Retinal pigment epithelial cell (primary cell): ENCODE results near the gene ARL17A.
"Not testable (repeated sequence)": the region's sequence is repeated elsewhere in the genome, so short reads cannot be mapped to it uniquely, and the experiment has no call there.

ENCODE experiments used
- DNase-seq: peaks from one replicate; pipeline ENCODE4 v3.0.0-alpha.2; 2010; ENCODE audit warnings: low read depth
- H3K4me3 ChIP-seq: 2 replicates; pipeline ENCODE4 v1.5.1; 2011; ENCODE audit warnings: mild to moderate bottlenecking, low read length, control low read depth, moderate library complexity

The ARL17A gene

DNA sequence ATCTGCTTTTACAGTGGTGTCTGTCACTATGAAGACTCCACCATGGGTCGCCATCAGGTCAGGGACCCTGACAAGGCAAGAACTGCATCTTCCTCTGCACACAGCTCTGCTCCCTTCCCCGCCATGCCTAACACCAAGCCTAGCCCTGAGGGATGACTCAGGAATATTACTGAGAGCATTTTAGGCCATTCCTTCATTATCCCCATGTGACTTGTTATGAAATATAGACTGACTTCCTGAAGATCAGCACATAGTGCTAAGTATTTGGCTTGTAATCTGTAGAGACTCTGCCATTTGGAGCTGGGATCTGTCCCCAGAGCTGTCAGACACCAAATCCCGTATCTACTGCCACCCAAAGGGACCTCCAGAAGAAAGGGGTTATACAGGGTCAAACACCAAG lies 19.4 kb downstream of the ARL17A start:
- H3K4me3 ChIP-seq, DNase-seq: not testable (repeated sequence)

DNA sequence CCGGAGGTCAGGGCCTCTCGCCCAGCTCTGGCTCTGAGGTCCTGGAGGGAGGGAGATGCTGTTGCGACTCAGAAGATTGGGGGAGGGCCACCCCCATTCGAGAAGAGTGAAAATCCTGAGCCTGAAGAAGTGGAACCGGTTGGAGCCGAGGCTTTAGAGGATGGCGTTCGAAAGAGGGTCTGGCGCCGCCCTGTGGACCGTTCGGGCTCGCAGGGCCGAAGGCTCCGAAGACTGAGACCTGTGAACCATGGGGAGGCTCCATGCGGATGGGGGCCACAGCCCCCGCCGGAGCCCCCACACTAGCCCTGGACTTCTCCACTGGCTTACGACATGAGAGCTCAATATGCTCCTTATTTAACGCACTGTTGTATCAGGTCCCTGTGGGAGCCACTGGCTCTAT lies 20.3 kb downstream of the ARL17A start:
- not testable (repeated sequence) for DNase-seq, H3K4me3 ChIP-seq

DNA sequence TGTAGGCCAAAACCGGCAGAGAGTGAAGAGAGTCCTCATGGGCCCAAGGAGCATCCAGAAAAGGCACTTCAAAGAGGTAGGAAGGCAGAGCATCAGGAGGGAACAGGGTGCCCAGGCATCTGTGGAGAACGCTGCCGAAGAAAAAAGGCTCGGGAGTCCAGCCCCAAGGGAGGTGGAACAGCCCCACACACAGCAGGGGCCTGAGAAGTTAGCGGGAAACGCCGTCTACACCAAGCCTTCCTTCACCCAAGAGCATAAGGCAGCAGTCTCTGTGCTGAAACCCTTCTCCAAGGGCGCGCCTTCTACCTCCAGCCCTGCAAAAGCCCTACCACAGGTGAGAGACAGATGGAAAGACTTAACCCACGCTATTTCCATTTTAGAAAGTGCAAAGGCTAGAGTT lies 30.9 kb downstream of the ARL17A start:
- not testable (repeated sequence) for H3K4me3 ChIP-seq, DNase-seq

DNA sequence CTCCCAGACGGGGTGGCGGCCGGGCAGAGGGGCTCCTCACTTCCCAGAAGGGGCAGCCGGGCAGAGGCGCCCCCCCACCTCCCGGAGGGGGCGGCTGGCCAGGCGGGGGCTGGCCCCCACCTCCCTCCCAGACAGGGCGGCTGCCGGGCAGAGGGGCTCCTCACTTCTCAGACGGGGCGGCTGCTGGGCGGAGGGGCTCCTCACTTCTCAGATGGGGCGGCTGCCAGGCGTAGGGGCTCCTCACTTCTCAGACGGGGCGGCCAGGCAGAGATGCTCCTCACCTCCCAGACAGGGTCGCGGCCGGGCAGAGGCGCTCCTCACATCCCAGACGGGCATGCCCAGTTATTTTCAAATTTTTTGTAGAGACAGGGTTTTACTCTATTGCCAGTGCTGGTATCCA lies 44.8 kb downstream of the ARL17A start:
- not testable (repeated sequence) for H3K4me3 ChIP-seq, DNase-seq

DNA sequence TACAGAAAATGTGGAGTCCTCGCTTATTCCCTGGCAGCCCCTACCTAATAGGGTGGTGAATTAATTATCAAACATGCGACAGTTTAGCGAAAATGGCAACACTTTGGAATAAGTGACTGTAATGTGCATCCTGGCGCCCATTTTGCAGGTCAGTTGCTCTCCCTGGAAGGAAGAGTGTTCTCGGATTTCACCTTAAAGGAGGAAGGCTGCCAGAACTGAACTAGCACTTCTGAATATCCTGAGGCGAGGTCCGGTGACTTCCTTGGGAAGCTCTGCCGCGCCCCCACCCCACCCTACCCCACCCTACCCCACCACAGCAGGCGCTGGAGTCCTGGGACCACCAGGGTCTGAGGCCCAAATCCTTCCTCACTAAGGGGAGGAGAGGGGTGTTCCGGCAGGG lies 67.3 kb downstream of the ARL17A start, which contains the start of gene LRRC37A2:
TSS of gene LRRC37A2 (plus strand) at position 301 of the 400 bp plus-strand sequence. CDS start 245 bp downstream, outside the sequence.
- DNase-seq, H3K4me3 ChIP-seq: not testable (repeated sequence)

DNA sequence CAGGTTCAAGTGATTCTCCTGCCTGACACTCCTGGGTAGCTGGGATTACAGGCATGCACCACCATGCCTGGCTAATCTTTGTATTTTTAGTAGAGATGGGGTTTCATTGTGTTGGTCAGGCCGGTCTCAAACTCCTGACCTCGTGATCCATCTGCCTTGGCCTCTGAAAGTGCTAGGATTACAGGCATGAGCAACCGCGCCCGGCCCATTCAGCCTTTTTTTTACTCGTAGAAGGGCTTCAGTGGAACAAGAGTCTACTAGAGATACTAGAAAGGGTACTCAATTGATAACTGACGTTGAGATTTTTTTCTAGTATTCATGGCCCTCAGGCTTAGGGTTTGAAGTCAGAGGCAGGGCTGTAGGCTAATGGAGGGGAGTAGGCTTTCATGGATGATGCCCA lies 73.6 kb downstream of the ARL17A start:
- not testable (repeated sequence) for H3K4me3 ChIP-seq, DNase-seq

DNA sequence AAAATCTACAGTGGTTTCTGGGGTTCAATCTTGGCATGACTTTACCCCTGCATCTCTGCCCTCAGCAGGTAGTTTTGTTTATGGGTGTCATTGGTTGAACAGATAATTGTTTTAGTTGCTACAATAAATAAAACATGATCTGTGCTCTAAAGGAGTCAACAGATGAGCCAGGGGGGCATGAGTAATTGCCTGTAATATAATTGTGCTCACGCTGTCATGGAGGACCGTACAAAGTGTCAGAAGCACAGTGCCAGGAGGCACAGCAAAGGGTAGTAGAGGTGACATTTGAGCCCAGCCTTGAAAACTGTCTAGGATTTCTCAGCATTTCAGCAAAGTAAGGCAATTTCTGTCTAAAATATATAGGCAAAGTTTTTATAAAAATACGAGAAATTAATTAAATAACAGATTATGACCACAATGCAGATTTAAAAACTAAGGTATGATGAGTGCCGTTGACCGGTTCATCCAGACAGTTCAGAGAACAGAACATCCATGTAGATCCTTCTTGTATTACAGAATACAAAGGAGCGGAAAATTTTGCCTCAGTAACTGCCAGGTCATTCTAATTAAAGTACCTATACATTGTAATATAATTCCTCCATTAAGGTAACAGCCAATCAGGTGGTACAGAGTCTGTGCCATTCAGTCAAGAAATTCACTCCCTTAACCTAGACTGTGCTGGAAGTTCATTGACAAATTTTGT lies 79.9 kb downstream of the ARL17A start:
- not testable (repeated sequence) for DNase-seq

DNA sequence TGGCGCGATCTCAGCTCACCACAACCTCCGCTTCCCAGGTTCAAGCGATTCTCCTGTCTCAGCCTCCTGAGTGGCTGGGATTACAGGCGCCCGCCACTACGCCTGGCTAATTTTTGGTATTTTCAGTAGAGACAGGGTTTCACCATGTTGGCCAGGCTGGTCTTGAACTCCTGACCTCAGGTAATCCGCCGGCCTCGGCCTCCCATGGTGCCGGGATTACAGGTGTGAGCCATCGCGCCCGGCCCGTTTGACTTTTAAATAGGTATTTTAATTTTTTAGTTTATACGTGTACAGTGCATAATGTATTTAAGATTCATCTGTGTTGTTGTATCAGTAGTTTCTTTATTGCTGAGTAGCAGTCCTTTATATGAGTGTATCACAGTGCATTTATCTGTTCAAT lies 87.5 kb downstream of the ARL17A start:
- DNase-seq, H3K4me3 ChIP-seq: not testable (repeated sequence)

More for the DNA sequence above, 79.9 kb downstream of the ARL17A start:
- H3K4me3 ChIP-seq = not testable (repeated sequence)

DNA sequence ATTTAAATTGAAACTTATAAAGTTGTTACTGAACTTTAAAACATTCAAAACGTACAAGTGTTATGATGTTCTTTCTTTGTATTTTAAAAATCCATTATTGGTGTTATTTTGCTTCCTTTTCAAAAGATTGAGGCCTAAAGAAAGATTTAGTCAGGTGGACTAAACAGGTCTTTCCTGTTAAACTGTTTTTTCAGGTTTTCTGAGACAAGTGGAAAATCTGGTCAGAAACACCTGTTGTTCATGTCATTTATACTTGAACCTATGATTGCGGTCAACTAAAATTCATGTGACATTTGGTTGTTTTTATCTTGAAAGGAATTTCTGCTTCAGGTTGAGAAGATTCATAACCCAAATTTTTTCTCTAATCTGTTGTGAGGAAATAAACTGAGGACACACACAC lies 98.2 kb downstream of the ARL17A start:
- not testable (repeated sequence) for DNase-seq, H3K4me3 ChIP-seq

DNA sequence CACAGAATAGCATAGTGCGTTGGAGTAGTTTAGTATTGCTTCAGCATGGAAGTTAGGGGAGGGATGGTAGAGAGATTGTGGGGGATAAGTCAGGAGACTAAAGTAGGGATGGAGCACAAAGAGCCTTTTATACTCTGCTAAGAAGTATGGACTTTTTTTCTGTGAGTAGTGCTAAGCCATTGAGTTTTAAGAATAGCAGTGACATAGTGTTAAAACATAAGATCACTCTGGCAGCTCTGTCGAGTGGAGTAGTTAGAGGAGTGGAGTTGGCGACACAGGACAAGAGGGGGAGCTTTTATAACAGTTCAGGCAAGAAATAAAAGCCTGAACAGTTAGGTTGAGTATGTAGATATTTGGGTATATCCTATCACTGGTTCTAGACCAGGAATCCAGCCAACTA lies 100.7 kb downstream of the ARL17A start:
- DNase-seq = not testable (repeated sequence)

DNA sequence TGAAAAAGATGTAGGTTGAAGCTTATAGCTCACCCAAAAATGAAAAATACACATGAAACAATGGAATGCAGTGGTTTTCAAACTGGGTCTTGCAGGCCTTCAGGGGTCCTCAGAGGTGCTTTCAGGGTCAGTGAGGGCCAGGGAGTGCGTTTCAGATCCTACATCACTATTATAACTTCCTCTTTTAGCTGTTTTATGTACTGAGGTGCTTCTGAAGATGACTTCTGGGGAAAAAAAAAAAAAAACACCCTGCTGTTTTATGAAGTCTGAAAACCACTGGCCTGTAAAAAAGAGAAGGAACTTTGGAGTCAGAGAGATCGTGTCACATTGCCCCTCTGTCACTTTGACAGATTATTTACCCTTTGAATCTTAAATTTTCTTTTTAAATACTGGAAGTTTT lies 103.9 kb downstream of the ARL17A start:
- DNase-seq, H3K4me3 ChIP-seq: not testable (repeated sequence)

More for the DNA sequence above, 100.7 kb downstream of the ARL17A start:
- not testable (repeated sequence) for H3K4me3 ChIP-seq

DNA sequence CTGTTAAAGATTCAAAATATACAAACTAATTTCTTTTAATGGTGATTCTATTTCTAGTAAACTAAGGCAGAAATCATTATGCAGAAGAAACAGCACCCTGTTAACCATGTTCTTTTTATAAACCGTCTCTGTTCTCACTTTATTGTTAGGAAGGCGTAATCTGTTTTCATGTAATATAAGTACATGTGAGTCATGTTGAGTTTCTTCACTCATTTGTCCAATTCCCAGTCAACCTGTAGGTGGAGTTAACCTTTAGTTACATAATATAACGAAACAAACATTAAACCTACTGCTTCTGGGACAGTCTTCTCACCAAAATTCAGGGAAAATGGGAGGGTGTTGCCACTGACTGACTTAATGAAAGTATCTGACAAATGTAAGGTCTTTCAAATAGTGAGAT lies 105.0 kb downstream of the ARL17A start:
- DNase-seq = not testable (repeated sequence)

DNA sequence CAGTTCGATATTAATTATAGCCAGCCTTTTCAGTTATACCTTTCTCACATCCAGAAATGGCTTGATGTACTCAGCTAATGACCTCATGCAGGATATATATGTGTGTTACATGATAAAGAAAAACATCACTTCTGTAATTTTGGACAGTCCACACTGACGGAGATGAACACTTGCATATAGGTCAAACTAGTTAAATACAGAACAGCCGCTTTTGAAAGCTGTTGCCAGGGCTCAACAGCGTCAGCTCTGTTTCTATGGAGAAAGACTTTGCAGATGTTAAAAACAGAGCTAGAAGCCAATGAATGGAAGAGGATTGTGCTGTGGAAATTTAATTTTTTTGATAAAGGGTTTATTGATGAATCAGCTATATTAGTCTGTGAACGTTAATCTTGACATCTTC lies 111.9 kb downstream of the ARL17A start:
- H3K4me3 ChIP-seq, DNase-seq: not testable (repeated sequence)

More for the DNA sequence above, 105.0 kb downstream of the ARL17A start:
- not testable (repeated sequence) for H3K4me3 ChIP-seq
